ENCODE results near the gene P2RX3. TPM values are rescaled to one million over a fixed set of nuclear protein-coding genes. Genes with fewer than 3 reads are reported as not detected.

The P2RX3 gene
- total RNA-seq, 4 donors from 2014 or later, result not detected

DNA sequence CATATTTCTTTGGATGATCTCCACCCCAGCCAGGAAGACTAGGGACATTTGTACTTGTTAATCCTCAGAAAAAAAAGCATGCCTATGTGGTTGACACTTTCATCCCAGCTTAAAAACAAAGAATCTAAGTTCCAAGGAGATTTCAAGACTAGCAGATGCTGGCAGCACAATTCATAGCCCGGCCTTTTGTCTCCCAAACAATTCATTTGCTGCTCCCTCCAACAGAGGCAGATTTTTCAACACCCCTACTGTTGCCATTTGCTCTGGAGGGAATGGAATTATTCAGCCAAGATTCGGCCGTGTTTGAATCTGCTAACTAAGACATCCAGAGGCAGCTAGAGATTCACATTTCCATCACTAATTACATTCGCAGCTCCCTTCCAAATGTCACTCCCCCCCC lies 15.3 kb downstream of the P2RX3 start:
- H3K4me3 ChIP-seq, result no peak overlapping the region
- H3K9me3 ChIP-seq, result no peaks in the 10 kb centered on the region
- H3K36me3 ChIP-seq, result no peaks in the 10 kb centered on the region
- no peak overlapping the region for H3K27ac ChIP-seq
- no peak for DNase-seq
- 71 to 77% methylated on average over 4 of the region's 4 CpGs for WGBS, 2 donors (ENCODE audit: low coverage in 1 of 2)
- intact Hi-C loops (cut with DNase I; ENCODE audit: low total_unique reads), result no loop called here
- TF ChIP-seq, protein P1, sequence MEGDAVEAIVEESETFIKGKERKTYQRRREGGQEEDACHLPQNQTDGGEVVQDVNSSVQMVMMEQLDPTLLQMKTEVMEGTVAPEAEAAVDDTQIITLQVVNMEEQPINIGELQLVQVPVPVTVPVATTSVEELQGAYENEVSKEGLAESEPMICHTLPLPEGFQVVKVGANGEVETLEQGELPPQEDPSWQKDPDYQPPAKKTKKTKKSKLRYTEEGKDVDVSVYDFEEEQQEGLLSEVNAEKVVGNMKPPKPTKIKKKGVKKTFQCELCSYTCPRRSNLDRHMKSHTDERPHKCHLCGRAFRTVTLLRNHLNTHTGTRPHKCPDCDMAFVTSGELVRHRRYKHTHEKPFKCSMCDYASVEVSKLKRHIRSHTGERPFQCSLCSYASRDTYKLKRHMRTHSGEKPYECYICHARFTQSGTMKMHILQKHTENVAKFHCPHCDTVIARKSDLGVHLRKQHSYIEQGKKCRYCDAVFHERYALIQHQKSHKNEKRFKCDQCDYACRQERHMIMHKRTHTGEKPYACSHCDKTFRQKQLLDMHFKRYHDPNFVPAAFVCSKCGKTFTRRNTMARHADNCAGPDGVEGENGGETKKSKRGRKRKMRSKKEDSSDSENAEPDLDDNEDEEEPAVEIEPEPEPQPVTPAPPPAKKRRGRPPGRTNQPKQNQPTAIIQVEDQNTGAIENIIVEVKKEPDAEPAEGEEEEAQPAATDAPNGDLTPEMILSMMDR (IDR thresholded peaks at IDR 0.05), result no peak
- TF ChIP-seq POLR2AphosphoS5 (IDR thresholded peaks at IDR 0.05), result no peak
- TF ChIP-seq EP300 (IDR thresholded peaks at IDR 0.05; ENCODE audit: low read depth), result no peak
- no peak for TF ChIP-seq POLR2A (IDR thresholded peaks at IDR 0.05)
- H3K27me3 ChIP-seq, result no peaks in the 10 kb centered on the region
- peaks cover 0 to 6% (median 2%) of the 10 kb centered on the region in 4 donors for H3K4me1 ChIP-seq
- in situ Hi-C loops (cut with MboI; ENCODE audit: low pct_ligation_motif_present in 1 of 4, low pct_unique_long_range_greater_than_20kb in 1 of 4, low sequenced_read_pairs in 3 of 4), result no loop called here

DNA sequence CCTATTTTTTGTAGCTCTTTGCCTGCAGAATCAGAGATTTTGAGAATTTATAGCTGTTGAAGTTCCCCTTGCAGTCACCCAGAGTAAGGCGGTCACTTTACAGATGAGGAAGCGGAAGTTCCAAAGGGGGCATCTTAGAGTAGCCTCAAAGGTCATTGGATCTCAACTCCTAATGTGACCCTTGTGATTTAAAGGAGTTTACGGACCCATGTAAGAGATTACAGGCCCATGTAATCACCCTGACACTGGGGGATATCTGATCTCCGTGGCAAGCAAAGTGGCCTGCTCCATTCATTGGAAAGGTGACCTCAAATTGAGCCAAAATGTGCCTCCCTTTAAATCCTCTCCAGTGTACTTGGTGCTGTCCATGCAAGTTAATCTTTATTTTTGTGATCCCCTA lies 15.7 kb downstream of the P2RX3 start:
- WGBS, 2 donors (ENCODE audit: low coverage in 1 of 2), result 75 to 81% methylated on average over 3 to 4 of the region's 4 CpGs
- no peaks in the 10 kb centered on the region for H3K36me3 ChIP-seq
- DNase-seq, result no peak
- H3K4me1 ChIP-seq, result peaks cover 0 to 6% (median 2%) of the 10 kb centered on the region in 4 donors
- no peak for TF ChIP-seq EP300 (IDR thresholded peaks at IDR 0.05; ENCODE audit: low read depth)
- TF ChIP-seq, protein P1 (IDR thresholded peaks at IDR 0.05), result no peak
- no peak for TF ChIP-seq POLR2AphosphoS5 (IDR thresholded peaks at IDR 0.05)
- TF ChIP-seq POLR2A (IDR thresholded peaks at IDR 0.05), result no peak
- in situ Hi-C loops (cut with MboI; ENCODE audit: low pct_ligation_motif_present in 1 of 4, low pct_unique_long_range_greater_than_20kb in 1 of 4, low sequenced_read_pairs in 3 of 4), result no loop called here
- no peaks in the 10 kb centered on the region for H3K9me3 ChIP-seq
- intact Hi-C loops (cut with DNase I; ENCODE audit: low total_unique reads), result no loop called here
- no peak overlapping the region for H3K27ac ChIP-seq
- H3K4me3 ChIP-seq, result no peak overlapping the region
- no peaks in the 10 kb centered on the region for H3K27me3 ChIP-seq

- H3K27me3 ChIP-seq, result no peaks in the 10 kb centered on the region
- DNase-seq, result no peak
- intact Hi-C loops (cut with DNase I; ENCODE audit: low total_unique reads), result no loop called here
- peaks cover 0 to 4% (median 2%) of the 10 kb centered on the region in 4 donors for H3K4me1 ChIP-seq
- H3K36me3 ChIP-seq, result no peaks in the 10 kb centered on the region
- H3K9me3 ChIP-seq, result no peaks in the 10 kb centered on the region
- no peak overlapping the region for H3K4me3 ChIP-seq
- no peak overlapping the region for H3K27ac ChIP-seq
- WGBS, 2 donors (ENCODE audit: low coverage in 1 of 2), result 84 to 90% methylated on average over 3 to 6 of the region's 6 CpGs
- in situ Hi-C loops (cut with MboI; ENCODE audit: low pct_ligation_motif_present in 1 of 4, low pct_unique_long_range_greater_than_20kb in 1 of 4, low sequenced_read_pairs in 3 of 4), result no loop called here
- no peak for TF ChIP-seq EP300 (IDR thresholded peaks at IDR 0.05; ENCODE audit: low read depth)
Observed at GRCh38 chr11:57354699-57355098, 16.5 kb downstream of the P2RX3 start.

GRCh38 chr11:57356268-57356667 lies 18.1 kb downstream of the P2RX3 start:
- no peaks in the 10 kb centered on the region for H3K9me3 ChIP-seq
- peaks cover 0 to 4% (median 0%) of the 10 kb centered on the region in 4 donors for H3K4me1 ChIP-seq
- in situ Hi-C loops (cut with MboI; ENCODE audit: low pct_ligation_motif_present in 1 of 4, low pct_unique_long_range_greater_than_20kb in 1 of 4, low sequenced_read_pairs in 3 of 4) (no loop called here), intact Hi-C loops (cut with DNase I; ENCODE audit: low total_unique reads) (no loop called here)
- 65 to 69% methylated on average over 3 to 9 of the region's 9 CpGs for WGBS, 2 donors (ENCODE audit: low coverage in 1 of 2)
- no peaks in the 10 kb centered on the region for H3K27me3 ChIP-seq
- no peak for DNase-seq
- no peak overlapping the region for H3K4me3 ChIP-seq
- H3K36me3 ChIP-seq, result no peaks in the 10 kb centered on the region
- H3K27ac ChIP-seq, result no peak overlapping the region
- no peak for TF ChIP-seq POLR2AphosphoS5 (IDR thresholded peaks at IDR 0.05)
- TF ChIP-seq, protein P1 (IDR thresholded peaks at IDR 0.05), result no peak
- no peak for TF ChIP-seq EP300 (IDR thresholded peaks at IDR 0.05; ENCODE audit: low read depth)
- TF ChIP-seq POLR2A (IDR thresholded peaks at IDR 0.05), result no peak

GRCh38 chr11:57357310-57357709 lies 19.2 kb downstream of the P2RX3 start:
- whole genome bisulfite sequencing, 2 donors (ENCODE audit: low coverage in 1 of 2), result 81 to 86% methylated on average over 3 of the region's 3 CpGs
- TF ChIP-seq, protein P1 (IDR thresholded peaks at IDR 0.05), result no peak
- TF ChIP-seq POLR2A (IDR thresholded peaks at IDR 0.05) (no peak), EP300 (IDR thresholded peaks at IDR 0.05; ENCODE audit: low read depth) (no peak), POLR2AphosphoS5 (IDR thresholded peaks at IDR 0.05) (no peak)
- peaks cover 0 to 4% (median 0%) of the 10 kb centered on the region in 4 donors for H3K4me1 ChIP-seq
- H3K27ac ChIP-seq, result peak overlapping the region in 1 of 4 donors; percentile 2
- intact Hi-C loops (cut with DNase I; ENCODE audit: low total_unique reads) (no loop called here), in situ Hi-C loops (cut with MboI; ENCODE audit: low pct_ligation_motif_present in 1 of 4, low pct_unique_long_range_greater_than_20kb in 1 of 4, low sequenced_read_pairs in 3 of 4) (no loop called here)
- DNase-seq, result no peak
- no peaks in the 10 kb centered on the region for H3K9me3 ChIP-seq
- H3K36me3 ChIP-seq, result no peaks in the 10 kb centered on the region
- H3K27me3 ChIP-seq, result no peaks in the 10 kb centered on the region
- H3K4me3 ChIP-seq, result no peak overlapping the region

Measured in transverse colon (tissue), 4 donors.